MM.1S (cell line): ENCODE results near the gene CCDC198.

Experiments
- CTCF ChIP-seq: fragments of 300-600 bp; sonication (generic); IDR thresholded peaks from 2 replicates; pipeline ENCODE4 v1.5.1; 2016; ENCODE audit warnings: antibody characterized with exemption, low read length, mixed read lengths
- EZH2 ChIP-seq: fragments of 300-600 bp; sonication (generic); optimal IDR thresholded peaks from 2 replicates; pipeline ENCODE3; 2017; ENCODE audit warnings: low read depth, mild to moderate bottlenecking, antibody characterized with exemption, low read length, mixed read lengths
- EZH2phosphoT487 ChIP-seq: fragments of 300-600 bp; sonication (generic); IDR thresholded peaks from 2 replicates; pipeline ENCODE4 v1.6.1; 2018; ENCODE audit warnings: antibody characterized with exemption, low read length

GRCh38 chr14:57493467-57494181, at the start of gene CCDC198:
- TF ChIP-seq CTCF (no peak), EZH2phosphoT487 (no peak), EZH2 (no peak)
